H1 (cell line): Measurements from ENCODE around the gene SHCBP1L. TPM values are rescaled to one million over a fixed set of nuclear protein-coding genes. Genes with fewer than 3 reads are reported as not detected.

ENCODE experiments used
- CTCF ChIA-PET: fragments of 300-600 bp; sonication (Branson Sonifier 250); formaldehyde crosslinking; loops from one replicate; lab custom pipeline; 2021; ENCODE audit not compliant: partially characterized antibody; lab: Charles Lee
- POLR2A ChIA-PET: fragments of 300-600 bp; sonication (Branson Sonifier 250); formaldehyde crosslinking; loops from one replicate; lab custom pipeline; 2021; ENCODE audit warnings: inconsistent platforms; ENCODE audit not compliant: partially characterized antibody; lab: Charles Lee
- DNase-seq, 2 experiments: peaks; one replicate each; pipeline versions ENCODE4 v3.0.0 to v3.0.0-alpha.2; 2010 to 2022; ENCODE audit warnings: low spot score in 2 of 2, low read depth in 1 of 2, mixed read lengths in 1 of 2
- FAIRE-seq: peaks from 2 replicates; lab custom pipeline; 2011; peaks lifted over from hg19 to GRCh38; lab: Jason Lieb, UNC
- H2AFZ ChIP-seq: 2 replicates; pipeline ENCODE4 v1.8.1; 2012; ENCODE audit warnings: low read length, inconsistent platforms
- H2AK5ac ChIP-seq: 2 replicates; pipeline ENCODE4 v1.6.1; 2013; ENCODE audit warnings: low read depth, low read length
- H2BK120ac ChIP-seq: replicated peaks from 2 replicates; pipeline ENCODE3; 2013; ENCODE audit warnings: low read depth, low read length, inconsistent platforms
- H2BK12ac ChIP-seq: 2 replicates; pipeline ENCODE4 v1.6.1; 2013; ENCODE audit warnings: low read depth, low read length
- H2BK15ac ChIP-seq: 2 replicates; pipeline ENCODE4 v1.6.1; 2013; ENCODE audit warnings: low read length
- H2BK20ac ChIP-seq: 2 replicates; pipeline ENCODE4 v1.6.1; 2013; ENCODE audit warnings: low read length
- H2BK5ac ChIP-seq: 2 replicates; pipeline ENCODE4 v1.6.1; 2013; ENCODE audit warnings: low read depth, low read length
- H3K14ac ChIP-seq: 2 replicates; pipeline ENCODE4 v1.6.1; 2013; ENCODE audit warnings: inconsistent platforms; ENCODE audit not compliant: insufficient read length
- H3K18ac ChIP-seq: 2 replicates; pipeline ENCODE4 v1.6.1; 2013; ENCODE audit warnings: low read length; ENCODE audit errors: extremely low read depth
- H3K23ac ChIP-seq: 2 replicates; pipeline ENCODE4 v1.6.1; 2013; ENCODE audit warnings: inconsistent platforms; ENCODE audit not compliant: insufficient read length
- H3K23me2 ChIP-seq: 2 replicates; pipeline ENCODE4 v1.6.1; 2013; ENCODE audit warnings: low read depth, low read length
- H3K27ac ChIP-seq: 2 replicates; pipeline ENCODE4 v1.6.1; 2011; ENCODE audit warnings: low read depth, low read length, inconsistent platforms
- H3K27me3 ChIP-seq, 4 experiments: replicated peaks in 1 of 4; 1 replicate in 1 of 4; 2 replicates in 3 of 4; pipeline versions ENCODE4 v1.6.1 to v1.8.1; 2011 to 2013; ENCODE audit warnings: low read length in 3 of 4, mild to moderate bottlenecking in 3 of 4, inconsistent platforms in 2 of 4, mixed read lengths in 2 of 4, moderate library complexity in 1 of 4; ENCODE audit not compliant: control insufficient read depth in 3 of 4, insufficient read depth in 3 of 4; ENCODE audit errors: extremely low read depth in 1 of 4
- H3K36me3 ChIP-seq, 4 experiments: 2 replicates each; pipeline versions ENCODE4 v1.6.1 to v1.8.1; 2011 to 2013; ENCODE audit warnings: mild to moderate bottlenecking in 4 of 4, low read length in 3 of 4, moderate library complexity in 2 of 4, control low read depth in 1 of 4, inconsistent platforms in 1 of 4; ENCODE audit not compliant: insufficient read depth in 4 of 4, control insufficient read depth in 2 of 4
- H3K4ac ChIP-seq: replicated peaks from 2 replicates; pipeline ENCODE3; 2013; ENCODE audit warnings: low read length, low read depth, mixed read lengths, inconsistent platforms; ENCODE audit not compliant: insufficient read length
- H3K4me1 ChIP-seq, 4 experiments: replicated peaks in 1 of 4; 1 replicate in 1 of 4; 2 replicates in 3 of 4; pipeline versions ENCODE4 v1.6.1 to v1.8.1; 2011 to 2013; ENCODE audit warnings: low read length in 3 of 4, inconsistent platforms in 2 of 4, mixed read lengths in 1 of 4; ENCODE audit not compliant: insufficient read depth in 4 of 4, control insufficient read depth in 3 of 4
- H3K4me2 ChIP-seq, 2 experiments: 2 replicates each; pipeline versions ENCODE4 v1.6.1 to v1.8.1; 2011 to 2013; ENCODE audit warnings: low read depth in 2 of 2, low read length in 2 of 2, control low read depth in 1 of 2, inconsistent platforms in 1 of 2, mild to moderate bottlenecking in 1 of 2; ENCODE audit not compliant: insufficient read depth in 1 of 2
- H3K4me3 ChIP-seq, 4 experiments: fragments of 200-600, 300-600 bp in 1 of 4; sonication (generic), shearing (Covaris generic), sonication (Bioruptor Twin) in 1 of 4; 2 replicates each; pipeline versions ENCODE4 v1.5.1 to v1.8.1; 2011 to 2016; ENCODE audit warnings: low read length in 4 of 4, low read depth in 3 of 4, control low read depth in 2 of 4, inconsistent platforms in 2 of 4, mild to moderate bottlenecking in 2 of 4, mixed read lengths in 1 of 4, moderate library complexity in 1 of 4; ENCODE audit not compliant: insufficient read depth in 2 of 4; ENCODE audit errors: extremely low read depth in 1 of 4
- H3K56ac ChIP-seq: replicated peaks from 2 replicates; pipeline ENCODE3; 2013; ENCODE audit warnings: low read depth, mild to moderate bottlenecking, mixed read lengths, low read length, inconsistent platforms; ENCODE audit not compliant: insufficient read length
- H3K79me1 ChIP-seq: 2 replicates; pipeline ENCODE4 v1.6.1; 2013; ENCODE audit warnings: low read depth, low read length, control low read depth
- H3K79me2 ChIP-seq, 2 experiments: 2 replicates each; pipeline versions ENCODE4 v1.6.1 to v1.8.1; 2012 to 2013; ENCODE audit warnings: low read length in 2 of 2, mild to moderate bottlenecking in 2 of 2, inconsistent platforms in 1 of 2; ENCODE audit not compliant: insufficient read depth in 2 of 2, control insufficient read depth in 1 of 2
- H3K9ac ChIP-seq, 4 experiments: replicated peaks in 1 of 4; 1 replicate in 1 of 4; 2 replicates in 3 of 4; pipeline versions ENCODE4 v1.6.1 to v1.8.1; 2011 to 2013; ENCODE audit warnings: low read depth in 3 of 4, low read length in 3 of 4, control low read depth in 2 of 4, mild to moderate bottlenecking in 2 of 4, moderate library complexity in 2 of 4, inconsistent platforms in 1 of 4; ENCODE audit errors: extremely low read depth in 1 of 4
- H3K9me3 ChIP-seq, 2 experiments: 2 replicates each; pipeline versions ENCODE4 v1.6.1 to v1.8.1; 2012 to 2013; ENCODE audit warnings: mild to moderate bottlenecking in 2 of 2, moderate library complexity in 2 of 2, control low read depth in 1 of 2, inconsistent platforms in 1 of 2, low read depth in 1 of 2, low read length in 1 of 2, mixed read lengths in 1 of 2; ENCODE audit not compliant: insufficient read depth in 2 of 2
- H4K20me1 ChIP-seq, 2 experiments: replicated peaks in 1 of 2; 2 replicates each; pipeline versions ENCODE3 to v1.8.1; 2011 to 2013; ENCODE audit warnings: inconsistent platforms in 2 of 2, low read length in 2 of 2, mild to moderate bottlenecking in 1 of 2; ENCODE audit not compliant: insufficient read depth in 2 of 2, control insufficient read depth in 1 of 2
- H4K5ac ChIP-seq: 2 replicates; pipeline ENCODE4 v1.6.1; 2013; ENCODE audit warnings: low read length, low read depth, mixed read lengths, inconsistent platforms; ENCODE audit not compliant: insufficient read length
- H4K8ac ChIP-seq: 2 replicates; pipeline ENCODE4 v1.8.0; 2013; ENCODE audit warnings: mild to moderate bottlenecking, moderate library complexity, low read length, inconsistent platforms; ENCODE audit not compliant: insufficient read depth; ENCODE audit errors: extremely low read depth
- H4K91ac ChIP-seq: replicated peaks from 2 replicates; pipeline ENCODE3; 2013; ENCODE audit warnings: low read length, mixed read lengths, inconsistent platforms; ENCODE audit not compliant: insufficient read length
- CEBPB ChIP-seq: IDR thresholded peaks from 2 replicates; pipeline ENCODE4 v1.6.1; 2012; ENCODE audit warnings: low read depth, low read length
- CHD2 ChIP-seq: IDR thresholded peaks from 2 replicates; pipeline ENCODE4 v1.6.1; 2012; ENCODE audit warnings: low read length, improper control_type of control experiment
- GTF2F1 ChIP-seq: IDR thresholded peaks from 2 replicates; pipeline ENCODE4 v1.6.1; 2012; ENCODE audit warnings: low read depth, low read length, improper control_type of control experiment, borderline replicate concordance
- KDM4A ChIP-seq: IDR thresholded peaks from one replicate; pipeline ENCODE4 v1.7.1; 2012; ENCODE audit warnings: low read depth, mild to moderate bottlenecking, moderate library complexity, low read length, inconsistent platforms; ENCODE audit not compliant: severe bottlenecking
- POU5F1 ChIP-seq: IDR thresholded peaks from 2 replicates; pipeline ENCODE4 v1.6.1; 2011; ENCODE audit warnings: low read depth, mild to moderate bottlenecking, low read length, moderate library complexity
- SP1 ChIP-seq: IDR thresholded peaks from 2 replicates; pipeline ENCODE4 v1.6.1; 2011; ENCODE audit warnings: low read depth, low read length
- SP4 ChIP-seq: IDR thresholded peaks from 2 replicates; pipeline ENCODE4 v1.6.1; 2012; ENCODE audit warnings: low read length, inconsistent platforms
- TAF1 ChIP-seq: IDR thresholded peaks from 2 replicates; pipeline ENCODE4 v1.6.1; 2011; ENCODE audit warnings: mild to moderate bottlenecking, low read depth, low read length
- TAF7 ChIP-seq: optimal IDR thresholded peaks from 2 replicates; pipeline ENCODE3; 2011; ENCODE audit warnings: low read depth, mild to moderate bottlenecking, inconsistent platforms, low read length, moderate library complexity, borderline replicate concordance
- USF2 ChIP-seq: IDR thresholded peaks from 2 replicates; pipeline ENCODE4 v1.6.1; 2011; ENCODE audit warnings: low read length, improper control_type of control experiment
- WGBS, 2 experiments: shearing (Covaris generic) in 1 of 2; methylation state at CpG; one replicate each; pipeline versions ENCODE4 v1.1.6 to v1.1.7; 2013 to 2015; ENCODE audit warnings: low lambda C conversion rate in 2 of 2, mixed read lengths in 2 of 2, inconsistent platforms in 1 of 2, low coverage in 1 of 2, missing lambda C conversion rate in 1 of 2; ENCODE audit not compliant: insufficient replicate concordance in 2 of 2, insufficient coverage in 1 of 2, insufficient read length in 1 of 2; ENCODE audit errors: extremely low coverage in 1 of 2, missing lambda C conversion rate in 1 of 2; 5-methylcytosine and 5-hydroxymethylcytosine counted together
- polyA plus RNA-seq, 7 experiments: library from polyadenylated mRNA; depleted of rRNA in 3 of 7; stranded (reverse) in 5 of 7; unstranded in 2 of 7; fragments of >200 nt in 5 of 7; fragments of 200-250 nt in 2 of 7; gene quantifications; 1 replicate in 5 of 7; 2 replicates in 1 of 7; 4 replicates in 1 of 7; pipeline versions ENCODE4 v1.2.1 to v1.2.3, GENCODE V29; 2011 to 2013; ENCODE audit warnings: missing spikeins in 2 of 7, mixed read lengths in 2 of 7
- total RNA-seq: library from RNA; stranded (reverse); fragmentation: NEBNext Ultra II Directional; extraction: Animal tissue kit (Norgen Biotek cat#: 25700); gene quantifications from 2 replicates; pipeline ENCODE4 v1.2.1, GENCODE V29; 2021

SHCBP1L gene
- total and polyA plus RNA-seq, 2 of the 8 experiments (the other 6 are each of a cell fraction or from before 2014, with no cell fraction given), result not detected

GRCh38 chr1:182968836-182969734, 16.1 kb upstream of the SHCBP1L start:
- no peaks in the 10 kb centered on the region for H3K23me2 ChIP-seq
- WGBS, 2 experiments, result 83% methylated on average over 5 of the region's 5 CpGs; no CpG with 5 or more reads in 1 of the 2 experiments
- TF ChIP-seq TAF7 (no peak), GTF2F1 (no peak), POU5F1 (no peak), SP4 (no peak), CHD2 (no peak), CEBPB (no peak), USF2 (no peak), SP1 (no peak), KDM4A (no peak), TAF1 (no peak)

More at GRCh38 chr1:182968836-182969734, 16.1 kb upstream of the SHCBP1L start:
- POLR2A ChIA-PET, result interaction anchor here (1.0 kb wide), 1 partner anchor 8 kb away, joined by 3 read pairs; no protein-coding TSS in a partner anchor
- Histone ChIP-seq H2BK5ac (no peak overlapping the region), H3K4me3 (no peak overlapping the region), H3K27me3 (no peaks in the 10 kb centered on the region), H3K79me2 (no peaks in the 10 kb centered on the region), H4K8ac (no peak overlapping the region), H3K4ac (no peak overlapping the region), H3K14ac (no peak overlapping the region), H3K4me2 (no peak overlapping the region), H2AK5ac (no peak overlapping the region), H4K91ac (no peak overlapping the region), H3K4me1 (no peaks in the 10 kb centered on the region), H2BK20ac (no peak overlapping the region), H3K9ac (no peak overlapping the region), H3K27ac (no peak overlapping the region), H3K56ac (no peak overlapping the region), H3K9me3 (no peaks in the 10 kb centered on the region), H2BK120ac (no peak overlapping the region), H4K20me1 (no peaks in the 10 kb centered on the region), H2BK12ac (no peak overlapping the region), H3K36me3 (no peaks in the 10 kb centered on the region), H3K23ac (no peak overlapping the region), H4K5ac (no peak overlapping the region), H2AFZ (no peak overlapping the region), H3K18ac (no peak overlapping the region), H2BK15ac (no peak overlapping the region), H3K79me1 (no peaks in the 10 kb centered on the region)
- no peak for DNase-seq
- no peak for FAIRE-seq
- CTCF ChIA-PET, result interaction anchor here (0.7 to 1.4 kb wide), 3 partner anchors 51 to 200 kb away, joined by 3 to 4 read pairs (median 3); no protein-coding TSS in a partner anchor
